Anterior cingulate cortex (tissue), 58 donors: Measurements from ENCODE around the gene DAZ2.
"Not testable (repeated sequence)": the region's sequence is repeated elsewhere in the genome, so short reads cannot be mapped to it uniquely, and the experiment has no call there.

Source experiments
- DNase-seq, 58 donors: peaks; one replicate each; lab custom pipeline; 2025; lab: John Stamatoyannopoulos, UW

The DAZ2 gene

GRCh38 chrY:23219233-23219632 lies at the start of gene DAZ2:
Gene DAZ2 (plus strand): TSS chrY:23219533. CDS start chrY:23219741, 208 bp downstream.
- DNase-seq, result not testable (repeated sequence)

DNA sequence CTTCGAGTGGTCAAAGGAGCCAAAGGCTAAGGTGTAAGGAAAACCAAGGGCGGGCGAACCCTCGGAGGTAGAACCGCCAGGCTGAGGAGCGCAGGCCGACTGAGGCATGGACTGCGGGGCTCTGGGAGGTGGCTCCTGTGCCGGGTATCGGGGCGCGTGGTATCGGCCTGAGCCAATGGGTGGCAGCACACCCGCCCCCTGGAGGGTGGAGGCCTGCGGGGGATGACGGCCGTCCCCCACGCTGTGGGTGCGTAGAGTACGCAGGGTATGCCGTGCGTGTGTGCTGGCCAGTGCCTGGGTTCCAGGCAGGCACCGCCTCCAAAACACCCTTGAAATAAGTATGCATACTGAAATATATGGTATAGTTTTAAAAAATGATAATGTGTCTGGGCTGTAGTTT lies 20.4 kb upstream of the DAZ2 start, which contains the start of gene DAZ1:
Gene DAZ1, minus strand, starts transcription at position 101 of the 400 bp plus-strand sequence. CDS start 208 bp downstream, outside the sequence.
- DNase-seq, result not testable (repeated sequence)

- not testable (repeated sequence) for DNase-seq
Measured at GRCh38 chrY:23207455-23207854, 11.9 kb upstream of the DAZ2 start.

DNA sequence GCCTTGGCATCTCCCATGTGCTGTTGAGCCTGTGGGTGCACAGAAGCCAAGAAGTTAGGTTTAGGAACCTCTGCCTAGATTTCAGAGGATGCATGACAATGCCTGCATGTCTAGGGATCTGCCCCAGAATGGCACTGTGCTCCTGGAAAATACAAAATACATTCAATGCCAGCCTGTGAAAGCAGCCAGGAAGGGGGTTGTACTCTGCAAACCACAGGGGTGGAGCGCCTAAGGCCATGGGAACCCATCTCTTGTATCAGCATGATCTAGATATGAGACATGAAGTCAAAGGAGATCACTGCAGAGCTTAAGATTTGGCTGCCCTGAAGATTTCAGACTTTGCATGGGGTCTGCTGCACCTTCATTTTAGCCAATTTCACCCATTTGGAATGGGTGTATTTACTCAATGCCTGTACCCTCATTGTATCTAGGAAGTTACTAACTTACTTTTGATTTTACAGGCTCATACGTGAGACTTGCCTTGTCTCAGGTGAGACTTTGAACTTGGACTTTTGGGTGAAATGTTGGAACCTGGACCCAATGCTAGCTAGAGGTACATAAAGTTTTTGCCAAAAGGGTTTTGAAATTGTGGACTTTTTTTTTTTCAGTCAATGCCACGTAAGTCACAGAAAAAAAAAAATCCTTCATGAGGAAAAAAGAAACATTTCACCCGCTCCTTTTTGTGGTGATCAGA lies 9.4 kb upstream of the DAZ2 start:
- DNase-seq, result not testable (repeated sequence)

DNA sequence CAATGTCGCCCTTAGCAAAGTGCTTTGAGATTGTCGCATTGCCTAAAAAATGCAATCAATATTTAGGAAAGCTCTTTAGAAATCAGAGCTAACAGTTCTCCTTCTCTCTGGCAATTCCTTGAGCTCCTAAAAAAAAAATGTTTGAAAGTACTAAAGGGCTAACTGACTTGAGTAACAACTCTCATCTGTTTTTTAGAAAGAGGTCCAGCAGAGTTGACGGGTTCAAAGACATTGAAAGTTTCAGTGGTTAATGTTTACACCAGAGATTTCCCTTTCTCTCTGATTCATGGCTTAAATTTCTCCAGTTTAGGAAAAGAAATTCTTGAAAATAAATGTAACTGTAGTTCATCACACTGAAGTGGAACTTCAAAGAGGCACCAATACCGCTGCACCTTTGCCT lies 8.7 kb upstream of the DAZ2 start:
- DNase-seq, result not testable (repeated sequence)
